ENCODE results near the gene MX1. TPM values are rescaled to one million over a fixed set of nuclear protein-coding genes. Genes with fewer than 3 reads are reported as not detected.

Gene MX1
- total and polyA plus RNA-seq, 2 donors (not counting 3 experiments of a cell fraction or from before 2014, with no cell fraction given) = 5.9 to 25.1 TPM

DNA sequence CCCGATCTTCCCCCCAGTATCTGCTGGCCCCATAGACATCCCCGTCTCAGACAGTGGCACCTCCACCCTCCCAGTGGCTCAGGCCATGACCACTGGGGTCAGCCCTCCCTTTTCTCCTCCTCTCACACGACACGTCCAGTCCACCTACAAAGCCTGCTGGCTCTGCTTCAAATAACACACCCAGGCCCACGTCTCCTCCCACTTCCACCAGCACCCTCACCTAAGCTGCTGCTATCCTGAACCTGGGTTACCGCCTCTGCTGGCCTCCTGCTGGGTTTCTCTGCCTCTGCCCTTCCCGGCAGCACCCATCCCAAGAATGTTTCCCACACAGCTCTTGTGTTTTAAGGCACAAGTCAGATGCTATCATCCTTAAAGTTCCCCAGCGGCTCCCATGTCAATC lies 38.2 kb upstream of the MX1 start:
- Histone ChIP-seq H3K27me3 (ENCODE audit: control insufficient read depth in 2 of 2, insufficient read depth in 2 of 2, low read length in 2 of 2) (no peaks in the 10 kb centered on the region), H3K4me3 (replicated peaks in 1 of 3; ENCODE audit: insufficient read depth in 1 of 3, low read depth in 1 of 3, low read length in 3 of 3) (no peak overlapping the region), H3K9me1 (replicated peaks; ENCODE audit: control insufficient read depth, extremely low read depth, insufficient read depth, low read length) (no peaks in the 10 kb centered on the region), H4K20me1 (replicated peaks; ENCODE audit: control insufficient read depth, extremely low read depth, insufficient read depth, low read length) (no peaks in the 10 kb centered on the region), H3K9ac (replicated peaks; ENCODE audit: extremely low read depth, insufficient read depth, low read length) (no peak overlapping the region), H3K27ac (ENCODE audit: insufficient read depth, low read depth, low read length) (no peak overlapping the region), H3K4me1 (ENCODE audit: control insufficient read depth, extremely low read depth, insufficient read depth, low read length) (no peaks in the 10 kb centered on the region), H2AFZ (ENCODE audit: low read depth, low read length) (no peak overlapping the region), H3K79me2 (ENCODE audit: control insufficient read depth, insufficient read depth, low read length) (no peaks in the 10 kb centered on the region), H3K36me3 (ENCODE audit: control insufficient read depth in 2 of 2, extremely low read depth in 1 of 2, insufficient read depth in 2 of 2, low read length in 2 of 2) (no peaks in the 10 kb centered on the region), H3K4me2 (ENCODE audit: insufficient read depth, low read length) (no peak overlapping the region), H3K9me3 (replicated peaks; ENCODE audit: control insufficient read depth, insufficient read depth, low read length) (no peaks in the 10 kb centered on the region)
- ChIA-PET POLR2A (no interaction called here), CTCF (no interaction called here)
- DNase-seq (ENCODE audit: low read depth, low spot score) (no peak), FAIRE-seq (no peak)
- intact Hi-C loops (cut with micrococcal nuclease) = no loop called here
- dilution Hi-C loops (cut with MboI; ENCODE audit: extremely low pct_ligation_motif_present, low sequenced_read_pairs) = no loop called here
- TF ChIP-seq CTCF (IDR thresholded peaks at IDR 0.05; ENCODE audit: extremely low read depth in 1 of 2, insufficient read depth in 1 of 2, low read depth in 1 of 2, low read length in 2 of 2) = no peak
- no peak for TF ChIP-seq MAX (IDR thresholded peaks at IDR 0.05; ENCODE audit: insufficient read depth, insufficient read length)
- TF ChIP-seq POLR2AphosphoS5 (IDR thresholded peaks at IDR 0.05; ENCODE audit: insufficient read depth, low read depth, low read length) = no peak
- TF ChIP-seq MYC (IDR thresholded peaks at IDR 0.05; ENCODE audit: low read depth, low read length) = no peak
- TF ChIP-seq GATA2 (IDR thresholded peaks at IDR 0.05; ENCODE audit: insufficient read depth, insufficient read length, low read depth, low read length) = no peak
- TF ChIP-seq POLR2A (IDR thresholded peaks at IDR 0.05; ENCODE audit: low read depth, low read length) = no peak
- TF ChIP-seq JUN (IDR thresholded peaks at IDR 0.05; ENCODE audit: borderline replicate concordance, insufficient read depth, insufficient read length, low read depth) = no peak
- TF ChIP-seq EZH2 (IDR thresholded peaks at IDR 0.05; ENCODE audit: borderline replicate concordance, low read depth, low read length, severe bottlenecking) = no peak
- TF ChIP-seq FOS (IDR thresholded peaks at IDR 0.05; ENCODE audit: borderline replicate concordance, insufficient read depth, low read length) = no peak
- no TSS peak for BruUV-seq (replicated peaks)

Data from endothelial cell of umbilical vein (primary cell).